Measurements from ENCODE around the gene KCNH2.

- no peak for TF ChIP-seq CTCF (IDR thresholded peaks at IDR 0.05)
- no peak for TF ChIP-seq POLR2A (IDR thresholded peaks at IDR 0.05)
These were observed 77.4 kb downstream of the KCNH2 start for GRCh38 chr7:150900675-150901074.
